A673 (cell line): ENCODE measurements around the gene KEAP1.

ENCODE experiments used
- CTCF ChIP-seq: fragments of 300-800, 200-600 bp; sonication (generic); conservative IDR thresholded peaks from 2 replicates; pipeline ENCODE4 v1.5.1; 2017; ENCODE audit warnings: low read depth, mild to moderate bottlenecking, antibody characterized with exemption, low read length, moderate library complexity, mixed read lengths
- EZH2 ChIP-seq: fragments of 200-600 bp; sonication (generic); IDR thresholded peaks from 2 replicates; pipeline ENCODE4 v1.6.1; 2017; ENCODE audit warnings: borderline replicate concordance, low read depth, mild to moderate bottlenecking, mixed read lengths, antibody characterized with exemption, low read length; ENCODE audit not compliant: poor library complexity, severe bottlenecking

- TF ChIP-seq CTCF, result no peak
- no peak for TF ChIP-seq EZH2
Observed at GRCh38 chr19:10454267-10454666, 48.9 kb downstream of the KEAP1 start.
